ENCODE data around the gene CCDC127.

Gene CCDC127

GRCh38 chr5:208449-209114 is 9.4 kb downstream of the CCDC127 start:
- TF ChIP-seq, protein P1, sequence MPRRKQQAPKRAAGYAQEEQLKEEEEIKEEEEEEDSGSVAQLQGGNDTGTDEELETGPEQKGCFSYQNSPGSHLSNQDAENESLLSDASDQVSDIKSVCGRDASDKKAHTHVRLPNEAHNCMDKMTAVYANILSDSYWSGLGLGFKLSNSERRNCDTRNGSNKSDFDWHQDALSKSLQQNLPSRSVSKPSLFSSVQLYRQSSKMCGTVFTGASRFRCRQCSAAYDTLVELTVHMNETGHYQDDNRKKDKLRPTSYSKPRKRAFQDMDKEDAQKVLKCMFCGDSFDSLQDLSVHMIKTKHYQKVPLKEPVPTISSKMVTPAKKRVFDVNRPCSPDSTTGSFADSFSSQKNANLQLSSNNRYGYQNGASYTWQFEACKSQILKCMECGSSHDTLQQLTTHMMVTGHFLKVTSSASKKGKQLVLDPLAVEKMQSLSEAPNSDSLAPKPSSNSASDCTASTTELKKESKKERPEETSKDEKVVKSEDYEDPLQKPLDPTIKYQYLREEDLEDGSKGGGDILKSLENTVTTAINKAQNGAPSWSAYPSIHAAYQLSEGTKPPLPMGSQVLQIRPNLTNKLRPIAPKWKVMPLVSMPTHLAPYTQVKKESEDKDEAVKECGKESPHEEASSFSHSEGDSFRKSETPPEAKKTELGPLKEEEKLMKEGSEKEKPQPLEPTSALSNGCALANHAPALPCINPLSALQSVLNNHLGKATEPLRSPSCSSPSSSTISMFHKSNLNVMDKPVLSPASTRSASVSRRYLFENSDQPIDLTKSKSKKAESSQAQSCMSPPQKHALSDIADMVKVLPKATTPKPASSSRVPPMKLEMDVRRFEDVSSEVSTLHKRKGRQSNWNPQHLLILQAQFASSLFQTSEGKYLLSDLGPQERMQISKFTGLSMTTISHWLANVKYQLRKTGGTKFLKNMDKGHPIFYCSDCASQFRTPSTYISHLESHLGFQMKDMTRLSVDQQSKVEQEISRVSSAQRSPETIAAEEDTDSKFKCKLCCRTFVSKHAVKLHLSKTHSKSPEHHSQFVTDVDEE (CRISPR knock-in tag; IDR thresholded peaks at IDR 0.05) = no peak
- TF ChIP-seq, protein P2, sequence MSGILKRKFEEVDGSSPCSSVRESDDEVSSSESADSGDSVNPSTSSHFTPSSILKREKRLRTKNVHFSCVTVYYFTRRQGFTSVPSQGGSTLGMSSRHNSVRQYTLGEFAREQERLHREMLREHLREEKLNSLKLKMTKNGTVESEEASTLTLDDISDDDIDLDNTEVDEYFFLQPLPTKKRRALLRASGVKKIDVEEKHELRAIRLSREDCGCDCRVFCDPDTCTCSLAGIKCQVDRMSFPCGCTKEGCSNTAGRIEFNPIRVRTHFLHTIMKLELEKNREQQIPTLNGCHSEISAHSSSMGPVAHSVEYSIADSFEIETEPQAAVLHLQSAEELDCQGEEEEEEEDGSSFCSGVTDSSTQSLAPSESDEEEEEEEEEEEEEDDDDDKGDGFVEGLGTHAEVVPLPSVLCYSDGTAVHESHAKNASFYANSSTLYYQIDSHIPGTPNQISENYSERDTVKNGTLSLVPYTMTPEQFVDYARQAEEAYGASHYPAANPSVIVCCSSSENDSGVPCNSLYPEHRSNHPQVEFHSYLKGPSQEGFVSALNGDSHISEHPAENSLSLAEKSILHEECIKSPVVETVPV (CRISPR knock-in tag; IDR thresholded peaks at IDR 0.05) = no peak
- TF ChIP-seq ZFP30 (CRISPR knock-in tag; IDR thresholded peaks at IDR 0.05) (no peak), OSR1 (CRISPR knock-in tag; IDR thresholded peaks at IDR 0.05) (no peak), CSDC2 (CRISPR knock-in tag; IDR thresholded peaks at IDR 0.05) (no peak), SNAI2 (CRISPR knock-in tag; IDR thresholded peaks at IDR 0.05) (no peak), ZNF70 (CRISPR knock-in tag; IDR thresholded peaks at IDR 0.05) (no peak)
- TF ChIP-seq, protein P3, sequence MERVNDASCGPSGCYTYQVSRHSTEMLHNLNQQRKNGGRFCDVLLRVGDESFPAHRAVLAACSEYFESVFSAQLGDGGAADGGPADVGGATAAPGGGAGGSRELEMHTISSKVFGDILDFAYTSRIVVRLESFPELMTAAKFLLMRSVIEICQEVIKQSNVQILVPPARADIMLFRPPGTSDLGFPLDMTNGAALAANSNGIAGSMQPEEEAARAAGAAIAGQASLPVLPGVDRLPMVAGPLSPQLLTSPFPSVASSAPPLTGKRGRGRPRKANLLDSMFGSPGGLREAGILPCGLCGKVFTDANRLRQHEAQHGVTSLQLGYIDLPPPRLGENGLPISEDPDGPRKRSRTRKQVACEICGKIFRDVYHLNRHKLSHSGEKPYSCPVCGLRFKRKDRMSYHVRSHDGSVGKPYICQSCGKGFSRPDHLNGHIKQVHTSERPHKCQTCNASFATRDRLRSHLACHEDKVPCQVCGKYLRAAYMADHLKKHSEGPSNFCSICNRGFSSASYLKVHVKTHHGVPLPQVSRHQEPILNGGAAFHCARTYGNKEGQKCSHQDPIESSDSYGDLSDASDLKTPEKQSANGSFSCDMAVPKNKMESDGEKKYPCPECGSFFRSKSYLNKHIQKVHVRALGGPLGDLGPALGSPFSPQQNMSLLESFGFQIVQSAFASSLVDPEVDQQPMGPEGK (CRISPR knock-in tag; IDR thresholded peaks at IDR 0.05; ENCODE audit: borderline replicate concordance) = no peak
- ATAC-seq = no peak

GRCh38 chr5:207599-207998 is 10.4 kb downstream of the CCDC127 start:
- ATAC-seq = no peak
- TF ChIP-seq PPARA (CRISPR knock-in tag; IDR thresholded peaks at IDR 0.05; ENCODE audit: borderline replicate concordance) = no peak
- TF ChIP-seq ZNF8 (CRISPR knock-in tag; IDR thresholded peaks at IDR 0.05) = no peak
- no peak for TF ChIP-seq ESRRG (CRISPR knock-in tag; IDR thresholded peaks at IDR 0.05)
- TF ChIP-seq, protein P3 (CRISPR knock-in tag; IDR thresholded peaks at IDR 0.05; ENCODE audit: borderline replicate concordance) = no peak
- TF ChIP-seq ZFP30 (CRISPR knock-in tag; IDR thresholded peaks at IDR 0.05) = no peak
- TF ChIP-seq GLIS3 (CRISPR knock-in tag; IDR thresholded peaks at IDR 0.05) = no peak
- no peak for TF ChIP-seq TOX (CRISPR knock-in tag; IDR thresholded peaks at IDR 0.05; ENCODE audit: borderline replicate concordance)
- no peak for TF ChIP-seq ZFP3 (CRISPR knock-in tag; IDR thresholded peaks at IDR 0.05)
- no peak for TF ChIP-seq POU6F1 (CRISPR knock-in tag; IDR thresholded peaks at IDR 0.05; ENCODE audit: borderline replicate concordance, low read depth)
- no peak for TF ChIP-seq CSDC2 (CRISPR knock-in tag; IDR thresholded peaks at IDR 0.05)
- TF ChIP-seq ARNTL (CRISPR knock-in tag; IDR thresholded peaks at IDR 0.05; ENCODE audit: borderline replicate concordance, low read depth) = no peak

GRCh38 chr5:206927-207536 is 10.9 kb downstream of the CCDC127 start:
- ATAC-seq = no peak
- no peak for TF ChIP-seq ZNF565 (CRISPR knock-in tag; conservative IDR thresholded peaks at IDR 0.05; ENCODE audit: low read depth)
- TF ChIP-seq SNAI2 (CRISPR knock-in tag; IDR thresholded peaks at IDR 0.05) = no peak
- no peak for TF ChIP-seq RARB (CRISPR knock-in tag; IDR thresholded peaks at IDR 0.05)
- no peak for TF ChIP-seq ZNF8 (CRISPR knock-in tag; IDR thresholded peaks at IDR 0.05)
- TF ChIP-seq, protein P1 (CRISPR knock-in tag; IDR thresholded peaks at IDR 0.05) = no peak
- no peak for TF ChIP-seq GLIS3 (CRISPR knock-in tag; IDR thresholded peaks at IDR 0.05)
- TF ChIP-seq, protein P2 (CRISPR knock-in tag; IDR thresholded peaks at IDR 0.05) = no peak
- TF ChIP-seq ARNTL (CRISPR knock-in tag; IDR thresholded peaks at IDR 0.05; ENCODE audit: borderline replicate concordance, low read depth) = no peak
- no peak for TF ChIP-seq ESRRG (CRISPR knock-in tag; IDR thresholded peaks at IDR 0.05)
- TF ChIP-seq, protein P4, sequence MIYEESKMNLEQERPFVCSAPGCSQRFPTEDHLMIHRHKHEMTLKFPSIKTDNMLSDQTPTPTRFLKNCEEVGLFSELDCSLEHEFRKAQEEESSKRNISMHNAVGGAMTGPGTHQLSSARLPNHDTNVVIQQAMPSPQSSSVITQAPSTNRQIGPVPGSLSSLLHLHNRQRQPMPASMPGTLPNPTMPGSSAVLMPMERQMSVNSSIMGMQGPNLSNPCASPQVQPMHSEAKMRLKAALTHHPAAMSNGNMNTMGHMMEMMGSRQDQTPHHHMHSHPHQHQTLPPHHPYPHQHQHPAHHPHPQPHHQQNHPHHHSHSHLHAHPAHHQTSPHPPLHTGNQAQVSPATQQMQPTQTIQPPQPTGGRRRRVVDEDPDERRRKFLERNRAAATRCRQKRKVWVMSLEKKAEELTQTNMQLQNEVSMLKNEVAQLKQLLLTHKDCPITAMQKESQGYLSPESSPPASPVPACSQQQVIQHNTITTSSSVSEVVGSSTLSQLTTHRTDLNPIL (CRISPR knock-in tag; IDR thresholded peaks at IDR 0.05; ENCODE audit: low read depth) = no peak
- no peak for TF ChIP-seq ZFP30 (CRISPR knock-in tag; IDR thresholded peaks at IDR 0.05)
